GM13976 (cell line): Measurements from ENCODE around the gene C1orf159.

Source experiments
- DNase-seq: peaks from one replicate; pipeline ENCODE4 v3.0.0; 2012; ENCODE audit warnings: low spot score
- in situ Hi-C: fragments of 300-500 bp; cut with MboI; formaldehyde crosslinking; loops from one replicate; pipeline ENCODE4 v1.12.0; 2022; ENCODE audit warnings: low sequenced_read_pairs, mixed read lengths, inconsistent platforms; ENCODE audit not compliant: unreplicated experiment
- TF ChIP-seq, protein P1 (sequence below): IDR thresholded peaks from 2 replicates; pipeline ENCODE4 v1.5.1; 2012; ENCODE audit warnings: borderline replicate concordance, mild to moderate bottlenecking; ENCODE audit not compliant: insufficient read depth; ENCODE audit errors: extremely low read depth, missing control alignments, control extremely low read depth

C1orf159 gene

GRCh38 chr1:1115786-1116700 lies at the start of gene C1orf159:
TSS of gene C1orf159 (minus strand) at chr1:1116089. CDS start at chr1:1091543, 24,546 bp downstream.
- peak; percentile 99 for DNase-seq
- TF ChIP-seq, protein P1, sequence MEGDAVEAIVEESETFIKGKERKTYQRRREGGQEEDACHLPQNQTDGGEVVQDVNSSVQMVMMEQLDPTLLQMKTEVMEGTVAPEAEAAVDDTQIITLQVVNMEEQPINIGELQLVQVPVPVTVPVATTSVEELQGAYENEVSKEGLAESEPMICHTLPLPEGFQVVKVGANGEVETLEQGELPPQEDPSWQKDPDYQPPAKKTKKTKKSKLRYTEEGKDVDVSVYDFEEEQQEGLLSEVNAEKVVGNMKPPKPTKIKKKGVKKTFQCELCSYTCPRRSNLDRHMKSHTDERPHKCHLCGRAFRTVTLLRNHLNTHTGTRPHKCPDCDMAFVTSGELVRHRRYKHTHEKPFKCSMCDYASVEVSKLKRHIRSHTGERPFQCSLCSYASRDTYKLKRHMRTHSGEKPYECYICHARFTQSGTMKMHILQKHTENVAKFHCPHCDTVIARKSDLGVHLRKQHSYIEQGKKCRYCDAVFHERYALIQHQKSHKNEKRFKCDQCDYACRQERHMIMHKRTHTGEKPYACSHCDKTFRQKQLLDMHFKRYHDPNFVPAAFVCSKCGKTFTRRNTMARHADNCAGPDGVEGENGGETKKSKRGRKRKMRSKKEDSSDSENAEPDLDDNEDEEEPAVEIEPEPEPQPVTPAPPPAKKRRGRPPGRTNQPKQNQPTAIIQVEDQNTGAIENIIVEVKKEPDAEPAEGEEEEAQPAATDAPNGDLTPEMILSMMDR: no peak
- in situ Hi-C loops: no loop called here

- in situ Hi-C loops: no loop called here
- no peak for DNase-seq
- TF ChIP-seq, protein P1: no peak
Measured at GRCh38 chr1:1165485-1165884, 49.6 kb upstream of the C1orf159 start.

DNA sequence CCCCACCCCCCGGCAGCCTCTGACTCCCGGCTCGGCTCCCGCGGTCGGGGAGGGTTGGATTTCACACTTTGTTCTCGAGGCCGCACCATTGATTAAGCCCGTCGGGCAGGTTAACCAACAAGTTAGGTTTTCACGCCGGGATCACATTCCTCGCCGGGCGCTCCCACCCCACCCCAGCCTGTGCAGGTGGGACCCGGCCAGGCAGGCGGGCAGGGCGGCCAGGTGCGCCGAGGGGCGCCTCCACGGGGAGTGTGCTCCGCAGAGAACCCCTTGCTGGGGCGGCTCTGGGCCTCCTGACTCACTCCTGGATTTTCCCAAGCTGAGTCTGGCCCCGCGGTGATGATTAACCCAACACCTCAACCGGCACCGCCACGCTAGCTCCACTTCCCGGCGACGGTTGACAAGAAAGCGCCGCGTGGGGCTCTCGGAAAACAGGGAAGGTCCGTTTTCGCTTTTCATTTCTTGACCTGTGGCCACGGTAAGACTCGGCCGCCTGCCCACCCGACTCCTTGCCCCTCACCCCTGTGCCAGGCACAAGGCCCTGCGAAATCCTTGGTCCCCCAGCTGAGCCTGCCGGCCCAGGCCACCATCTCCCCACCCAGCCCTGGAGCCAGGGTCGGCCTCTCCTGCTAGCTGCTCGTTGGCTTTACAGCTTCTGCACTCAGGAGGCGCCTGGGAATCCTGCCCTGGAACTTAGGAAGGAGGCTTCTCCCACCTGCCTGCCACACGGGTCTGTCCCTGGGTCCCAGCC lies 49.0 kb upstream of the C1orf159 start:
- TF ChIP-seq, protein P1: no peak
- no peak for DNase-seq
- in situ Hi-C loops: no loop called here

- in situ Hi-C loops: no loop called here
- no peak for DNase-seq
- TF ChIP-seq, protein P1: no peak
Measured at GRCh38 chr1:1164361-1164700, 48.4 kb upstream of the C1orf159 start.

DNA sequence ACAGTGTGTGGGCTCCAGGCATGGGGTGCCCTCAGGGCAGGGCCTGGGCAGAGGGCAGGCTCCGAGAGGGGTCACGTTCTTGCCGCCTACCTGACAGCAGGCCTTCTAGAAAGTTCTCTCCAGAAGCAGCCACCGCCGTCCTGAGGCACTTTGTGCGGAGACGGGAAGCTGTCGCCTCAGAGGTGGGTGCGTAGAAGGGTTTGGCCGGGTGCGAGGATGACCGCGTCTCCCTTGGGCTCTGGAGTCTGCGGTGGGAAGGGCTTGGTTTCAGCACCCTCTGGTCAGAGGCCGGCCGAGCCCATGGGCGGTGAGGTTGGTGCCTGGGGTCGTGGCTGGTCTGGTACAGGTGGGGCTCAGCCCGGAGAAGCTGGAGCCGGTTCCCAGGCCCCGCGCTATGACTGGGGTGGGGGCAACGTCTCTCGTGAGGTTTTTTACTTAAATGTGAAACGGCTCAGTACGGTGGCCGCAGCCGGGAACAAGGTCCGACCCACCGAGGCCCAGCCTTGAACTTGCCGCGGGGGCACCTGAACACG lies 47.7 kb upstream of the C1orf159 start:
- in situ Hi-C loops: no loop called here
- TF ChIP-seq, protein P1: no peak
- no peak for DNase-seq

- DNase-seq: no peak
- TF ChIP-seq, protein P1: no peak
- in situ Hi-C loops: no loop called here
Measured at GRCh38 chr1:1162597-1163537, 47.0 kb upstream of the C1orf159 start.
